Cardiac muscle cell (in vitro differentiated cells and primary cell): Measurements from ENCODE around the gene UBA5. TPM values are rescaled to one million over a fixed set of nuclear protein-coding genes. Genes with fewer than 3 reads are reported as not detected.
"Not testable (repeated sequence)": the region's sequence is repeated elsewhere in the genome, so short reads cannot be mapped to it uniquely, and the experiment has no call there.

ENCODE experiments used
- DNase-seq, 2 donors: peaks; one replicate each; pipeline versions ENCODE4 v3.0.0 to v3.0.0-alpha.2; 2010 to 2017; ENCODE audit warnings: low read depth in 1 of 2, low spot score in 1 of 2
- H3K27ac ChIP-seq: fragments of 200-600 bp; sonication (generic); 2 replicates; pipeline ENCODE4 v1.5.1; 2016
- H3K27me3 ChIP-seq: fragments of 200-600 bp; sonication (generic); 2 replicates; pipeline ENCODE4 v1.6.0; 2016; ENCODE audit warnings: control low read depth
- H3K36me3 ChIP-seq: fragments of 200-600 bp; sonication (generic); 2 replicates; pipeline ENCODE4 v1.5.1; 2016; ENCODE audit warnings: control low read depth
- H3K4me1 ChIP-seq: fragments of 200-600 bp; sonication (generic); 2 replicates; pipeline ENCODE4 v1.8.1; 2017; ENCODE audit warnings: low read depth, mild to moderate bottlenecking, mixed run types
- H3K4me3 ChIP-seq: fragments of 200-600 bp; sonication (generic); 2 replicates; pipeline ENCODE4 v1.5.1; 2016; ENCODE audit warnings: mild to moderate bottlenecking
- H3K9me3 ChIP-seq: fragments of 200-600 bp; sonication (generic); 2 replicates; pipeline ENCODE4 v1.5.1; 2017; ENCODE audit warnings: low read depth, mild to moderate bottlenecking, control low read depth
- polyA plus RNA-seq: library from polyadenylated mRNA; unstranded; fragments of >200 nt; fragmentation: Nextera tagmentation; extraction: Ambion mirVana; gene quantifications from 2 replicates; pipeline ENCODE4 v1.2.1, GENCODE V29; 2016
- total RNA-seq: library from RNA; depleted of rRNA; stranded (reverse); fragments of >200 nt; gene quantifications from 2 replicates; pipeline ENCODE4 v1.2.3, GENCODE V29; 2016
- TF ChIP-seq, protein P1 (sequence below): IDR thresholded peaks from 2 replicates; pipeline ENCODE4 v1.5.1; 2012; ENCODE audit warnings: low read depth, mild to moderate bottlenecking, low read length

The UBA5 gene
- total RNA-seq (54.7 and 107 TPM in 2 replicates), polyA plus RNA-seq (38.3 and 42.2 TPM in 2 replicates)

DNA sequence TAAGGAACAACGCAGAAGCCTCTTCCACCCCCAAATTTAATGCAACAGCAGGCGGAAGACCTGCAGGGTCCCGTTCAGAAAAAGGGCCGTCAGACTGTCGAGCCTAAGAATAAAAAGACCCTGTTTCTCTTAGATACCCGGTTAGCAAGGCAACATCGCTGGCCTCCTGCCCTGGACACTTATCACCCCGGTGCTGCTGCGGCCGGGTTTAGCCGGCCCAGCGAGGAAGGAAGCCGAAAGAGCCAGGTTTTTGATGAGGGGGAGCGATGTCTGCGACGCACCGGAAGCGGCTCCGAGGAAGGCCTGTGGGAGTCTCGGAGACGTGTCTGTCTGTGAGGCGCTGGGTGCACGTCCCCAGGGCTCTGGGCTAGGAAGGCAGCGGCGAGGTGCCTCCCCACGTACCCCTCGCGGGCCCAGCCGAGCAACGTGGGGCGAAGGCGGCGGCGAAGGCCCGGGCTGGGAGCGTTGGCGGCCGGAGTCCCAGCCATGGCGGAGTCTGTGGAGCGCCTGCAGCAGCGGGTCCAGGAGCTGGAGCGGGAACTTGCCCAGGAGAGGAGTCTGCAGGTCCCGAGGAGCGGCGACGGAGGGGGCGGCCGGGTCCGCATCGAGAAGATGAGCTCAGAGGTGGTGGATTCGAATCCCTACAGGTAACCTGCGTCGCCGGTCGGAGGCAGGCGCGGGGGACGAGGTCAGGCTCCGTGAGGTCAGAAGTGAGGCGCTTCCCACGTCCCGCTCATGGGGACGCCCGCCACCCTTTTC is at the start of gene UBA5:
UBA5 (plus strand) TSS at position 278 of the 759 bp plus-strand sequence; CDS start at position 487, 209 bp downstream.
- TF ChIP-seq, protein P1, sequence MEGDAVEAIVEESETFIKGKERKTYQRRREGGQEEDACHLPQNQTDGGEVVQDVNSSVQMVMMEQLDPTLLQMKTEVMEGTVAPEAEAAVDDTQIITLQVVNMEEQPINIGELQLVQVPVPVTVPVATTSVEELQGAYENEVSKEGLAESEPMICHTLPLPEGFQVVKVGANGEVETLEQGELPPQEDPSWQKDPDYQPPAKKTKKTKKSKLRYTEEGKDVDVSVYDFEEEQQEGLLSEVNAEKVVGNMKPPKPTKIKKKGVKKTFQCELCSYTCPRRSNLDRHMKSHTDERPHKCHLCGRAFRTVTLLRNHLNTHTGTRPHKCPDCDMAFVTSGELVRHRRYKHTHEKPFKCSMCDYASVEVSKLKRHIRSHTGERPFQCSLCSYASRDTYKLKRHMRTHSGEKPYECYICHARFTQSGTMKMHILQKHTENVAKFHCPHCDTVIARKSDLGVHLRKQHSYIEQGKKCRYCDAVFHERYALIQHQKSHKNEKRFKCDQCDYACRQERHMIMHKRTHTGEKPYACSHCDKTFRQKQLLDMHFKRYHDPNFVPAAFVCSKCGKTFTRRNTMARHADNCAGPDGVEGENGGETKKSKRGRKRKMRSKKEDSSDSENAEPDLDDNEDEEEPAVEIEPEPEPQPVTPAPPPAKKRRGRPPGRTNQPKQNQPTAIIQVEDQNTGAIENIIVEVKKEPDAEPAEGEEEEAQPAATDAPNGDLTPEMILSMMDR: no peak
- peaks cover 5% of the 10 kb centered on the region for H3K36me3 ChIP-seq

DNA sequence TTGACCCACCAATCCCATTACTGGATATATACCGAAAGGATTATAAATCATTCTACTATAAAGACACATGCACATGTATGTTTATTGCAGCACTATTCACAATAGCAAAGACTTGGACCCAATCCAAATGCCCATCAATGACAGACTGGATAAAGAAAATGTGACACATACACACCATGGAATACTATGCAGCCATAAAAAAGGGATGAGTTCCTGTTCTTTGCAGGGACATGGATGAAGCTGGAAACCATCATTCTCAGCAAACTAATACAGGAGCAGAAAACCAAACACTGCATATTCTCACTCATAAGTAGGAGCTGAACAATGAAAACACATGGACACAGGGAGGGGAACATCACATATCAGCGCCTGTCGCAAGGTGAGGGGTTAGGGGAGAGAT is 44.8 kb upstream of the UBA5 start:
- not testable (repeated sequence) for DNase-seq, H3K4me3 ChIP-seq, H3K36me3 ChIP-seq, H3K4me1 ChIP-seq, H3K27ac ChIP-seq, H3K27me3 ChIP-seq, H3K9me3 ChIP-seq

More for the DNA sequence above, at the start of gene UBA5:
- Histone ChIP-seq H3K9me3 (no peaks in the 10 kb centered on the region), H3K27me3 (no peaks in the 10 kb centered on the region), H3K4me1 (peaks cover 20% of the 10 kb centered on the region), H3K27ac (peak within 1 kb of the TSS; percentile 87), H3K4me3 (peak within 1 kb of the TSS; percentile 85)
- DNase-seq: peak; percentile 53 to 72

DNA sequence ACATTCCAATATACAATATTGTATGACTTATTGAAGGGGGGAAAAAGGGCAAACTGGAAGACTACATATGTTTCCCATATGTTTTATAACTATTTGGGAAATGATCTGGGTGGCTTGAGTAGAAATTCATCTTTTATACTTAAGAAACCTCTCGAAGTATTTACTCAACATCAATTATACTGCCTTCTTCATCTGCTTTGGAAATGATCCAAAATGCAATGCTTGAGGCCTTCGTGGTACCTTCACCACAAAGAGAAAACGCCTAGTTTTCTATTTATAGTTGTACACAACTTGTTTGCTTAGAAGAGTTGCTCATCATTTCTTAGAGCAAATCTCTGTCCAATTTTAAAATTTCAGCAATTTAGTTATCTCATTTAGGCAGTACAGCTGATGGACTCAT is 44.2 kb upstream of the UBA5 start:
- H3K27me3 ChIP-seq: no peaks in the 10 kb centered on the region
- DNase-seq: no peak
- no peaks in the 10 kb centered on the region for H3K4me1 ChIP-seq
- TF ChIP-seq, protein P1: no peak
- peaks cover 4% of the 10 kb centered on the region for H3K36me3 ChIP-seq
- H3K27ac ChIP-seq: no peak overlapping the region
- no peak overlapping the region for H3K4me3 ChIP-seq
- H3K9me3 ChIP-seq: no peaks in the 10 kb centered on the region

DNA sequence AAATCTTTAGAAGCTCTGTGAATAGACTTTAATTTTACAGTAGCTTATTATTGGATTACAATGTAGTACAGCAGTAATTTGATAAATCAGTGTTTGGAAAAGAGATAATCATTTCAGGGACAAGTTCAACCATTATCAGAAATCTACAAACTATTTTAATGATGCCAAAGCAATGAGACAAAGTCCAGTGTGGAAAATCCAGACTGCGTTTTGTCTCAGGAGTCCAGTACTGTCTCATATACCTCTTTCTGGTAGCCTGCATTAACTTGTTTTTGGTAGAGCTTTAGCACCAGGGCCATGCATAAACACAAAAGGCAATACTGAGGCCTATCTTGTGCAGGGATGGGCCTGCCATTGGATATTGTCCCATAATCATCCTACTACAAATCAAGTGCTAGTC is 43.3 kb upstream of the UBA5 start:
- Histone ChIP-seq H3K27me3 (no peaks in the 10 kb centered on the region), H3K4me1 (no peaks in the 10 kb centered on the region), H3K36me3 (peaks cover 4% of the 10 kb centered on the region), H3K9me3 (no peaks in the 10 kb centered on the region), H3K4me3 (no peak overlapping the region), H3K27ac (no peak overlapping the region)
- no peak for DNase-seq
- TF ChIP-seq, protein P1: no peak

DNA sequence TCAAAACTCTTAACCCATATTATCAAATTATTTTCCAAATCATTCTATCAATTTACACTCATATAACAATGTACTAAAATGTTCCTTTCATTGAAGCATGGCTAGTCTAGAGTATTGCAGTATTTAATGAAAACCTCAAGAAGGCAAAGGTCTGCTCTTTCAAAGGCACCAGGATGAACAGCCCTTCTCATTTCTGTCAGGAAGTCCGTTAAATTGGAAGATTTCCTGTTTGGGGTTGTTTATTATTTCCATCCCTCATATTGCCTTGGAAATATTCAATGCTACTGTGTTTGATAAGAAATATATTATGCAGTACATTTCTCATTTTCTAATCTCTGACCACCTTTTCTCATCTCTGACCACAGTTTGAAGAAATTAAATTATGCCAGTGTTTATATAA is 38.0 kb upstream of the UBA5 start:
- no peak for DNase-seq
- no peaks in the 10 kb centered on the region for H3K27me3 ChIP-seq
- no peak overlapping the region for H3K27ac ChIP-seq
- TF ChIP-seq, protein P1: no peak
- peaks cover 20% of the 10 kb centered on the region for H3K36me3 ChIP-seq
- no peak overlapping the region for H3K4me3 ChIP-seq
- H3K4me1 ChIP-seq: no peaks in the 10 kb centered on the region
- H3K9me3 ChIP-seq: no peaks in the 10 kb centered on the region

DNA sequence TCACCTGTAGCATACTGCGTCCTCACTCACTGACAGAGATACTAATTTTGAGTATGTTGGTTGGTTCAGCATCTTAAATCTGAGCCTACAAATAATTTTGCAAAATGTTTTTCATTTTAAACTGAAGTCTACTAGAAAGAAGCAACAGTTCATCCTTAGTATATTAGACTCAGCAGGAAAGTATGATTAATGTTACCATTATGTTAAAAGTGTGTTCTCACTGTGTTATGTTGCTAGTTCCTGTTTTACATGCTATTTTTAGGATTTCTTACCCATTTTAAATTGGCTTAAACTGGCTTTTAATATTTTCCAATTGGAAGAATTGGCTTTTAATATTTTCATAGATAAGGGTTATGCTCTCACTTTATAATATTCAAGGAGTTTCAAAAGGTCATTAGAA is 37.4 kb upstream of the UBA5 start:
- no peak for DNase-seq
- no peak overlapping the region for H3K27ac ChIP-seq
- TF ChIP-seq, protein P1: no peak
- no peaks in the 10 kb centered on the region for H3K9me3 ChIP-seq
- peaks cover 25% of the 10 kb centered on the region for H3K36me3 ChIP-seq
- H3K27me3 ChIP-seq: no peaks in the 10 kb centered on the region
- no peaks in the 10 kb centered on the region for H3K4me1 ChIP-seq
- H3K4me3 ChIP-seq: no peak overlapping the region
